Mononuclear cell (primary cell): ENCODE data around the gene MORC2. TPM values are rescaled to one million over a fixed set of nuclear protein-coding genes. Genes with fewer than 3 reads are reported as not detected.

Experiments
- H3K27me3 ChIP-seq: 2 replicates; pipeline ENCODE4 v1.6.0; 2011; ENCODE audit warnings: low read length, control low read depth; ENCODE audit not compliant: insufficient read depth
- H3K4me1 ChIP-seq: 2 replicates; pipeline ENCODE4 v1.5.1; 2011; ENCODE audit warnings: mild to moderate bottlenecking, low read length, control low read depth; ENCODE audit not compliant: insufficient read depth
- H3K4me3 ChIP-seq: 2 replicates; pipeline ENCODE4 v1.5.1; 2011; ENCODE audit warnings: mild to moderate bottlenecking, low read length, moderate library complexity
- H3K9me3 ChIP-seq: 2 replicates; pipeline ENCODE4 v1.5.1; 2011; ENCODE audit warnings: low read depth, mild to moderate bottlenecking, control low read depth, low read length
- total RNA-seq: library from RNA; depleted of rRNA; stranded (reverse); fragments of >200 nt; gene quantifications from one replicate; pipeline ENCODE4 v1.2.3, GENCODE V29; 2012

Gene MORC2
- total RNA-seq, 1 donor = 12.9 TPM

- Histone ChIP-seq H3K4me1 (peaks cover 18% of the 10 kb centered on the region), H3K27me3 (no peaks in the 10 kb centered on the region), H3K9me3 (peaks cover 5% of the 10 kb centered on the region)
These were observed 49.8 kb downstream of the MORC2 start for GRCh38 chr22:30918761-30919160.

DNA sequence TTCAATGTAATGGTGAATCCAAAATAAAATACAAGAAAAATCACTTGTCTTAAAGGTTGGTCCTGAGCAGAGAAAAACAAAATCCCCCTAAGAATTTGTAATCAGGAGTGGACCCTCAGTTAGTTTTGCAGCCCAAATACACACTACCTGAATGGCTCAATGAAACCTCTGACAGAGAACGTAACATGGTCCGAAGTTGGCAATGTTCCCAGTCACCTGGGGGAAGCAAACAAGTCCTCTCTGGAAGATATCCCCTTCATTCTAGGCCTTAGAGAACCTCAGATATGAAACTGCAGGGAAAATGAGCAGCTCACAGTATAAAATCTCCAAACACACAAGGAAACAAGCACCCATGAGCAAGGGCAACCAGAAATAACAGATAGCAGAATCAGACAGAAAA, 58.2 kb downstream of the MORC2 start:
- Histone ChIP-seq H3K9me3 (peaks cover under 1% of the 10 kb centered on the region), H3K4me3 (no peak overlapping the region), H3K4me1 (no peaks in the 10 kb centered on the region), H3K27me3 (no peaks in the 10 kb centered on the region)

More at GRCh38 chr22:30918761-30919160, 49.8 kb downstream of the MORC2 start:
- H3K4me3 ChIP-seq = no peak overlapping the region

DNA sequence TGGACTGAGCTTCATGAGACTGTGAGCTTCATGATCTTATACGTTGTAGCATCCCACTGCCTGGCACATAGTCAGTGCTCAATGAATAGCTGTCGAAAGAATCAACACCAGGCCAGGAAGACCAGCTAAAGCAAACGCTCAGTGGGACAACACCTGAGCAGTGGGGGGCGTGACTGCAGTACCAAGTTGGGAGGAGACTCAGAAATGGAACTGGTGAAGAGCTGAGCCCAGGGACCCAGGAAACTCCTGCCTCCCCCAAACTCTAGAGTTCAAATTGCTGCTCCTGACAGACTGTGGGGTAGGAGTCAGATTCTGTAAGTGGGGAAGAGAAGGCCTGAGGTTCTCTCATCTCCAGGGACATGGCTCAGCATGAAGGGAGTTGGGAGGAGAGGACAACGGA, 59.3 kb downstream of the MORC2 start:
- H3K4me1 ChIP-seq = no peaks in the 10 kb centered on the region
- H3K9me3 ChIP-seq = no peaks in the 10 kb centered on the region
- H3K27me3 ChIP-seq = no peaks in the 10 kb centered on the region
- no peak overlapping the region for H3K4me3 ChIP-seq

DNA sequence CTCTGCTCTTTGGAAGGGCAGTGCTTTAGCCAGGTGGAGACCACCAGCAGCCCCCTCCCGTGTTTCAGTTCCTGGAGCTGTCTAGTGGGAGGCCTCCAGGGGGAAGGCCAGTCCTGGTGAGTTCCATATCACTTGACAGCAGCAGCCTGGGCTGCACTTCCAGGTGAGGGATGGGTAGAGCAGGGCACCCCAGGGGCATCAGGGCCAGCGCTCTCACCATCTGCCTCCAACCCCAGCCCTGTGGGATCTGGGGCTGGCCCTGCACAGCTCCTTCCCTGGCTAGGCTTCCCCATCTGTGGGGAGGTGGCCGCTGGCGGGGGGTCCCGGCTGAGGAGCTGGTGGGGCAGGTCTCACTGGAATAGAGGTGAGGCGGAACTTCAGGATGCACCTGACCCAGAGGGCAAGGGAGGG, 60.5 kb downstream of the MORC2 start:
- Histone ChIP-seq H3K4me1 (no peaks in the 10 kb centered on the region), H3K27me3 (no peaks in the 10 kb centered on the region), H3K4me3 (no peak overlapping the region), H3K9me3 (no peaks in the 10 kb centered on the region)

DNA sequence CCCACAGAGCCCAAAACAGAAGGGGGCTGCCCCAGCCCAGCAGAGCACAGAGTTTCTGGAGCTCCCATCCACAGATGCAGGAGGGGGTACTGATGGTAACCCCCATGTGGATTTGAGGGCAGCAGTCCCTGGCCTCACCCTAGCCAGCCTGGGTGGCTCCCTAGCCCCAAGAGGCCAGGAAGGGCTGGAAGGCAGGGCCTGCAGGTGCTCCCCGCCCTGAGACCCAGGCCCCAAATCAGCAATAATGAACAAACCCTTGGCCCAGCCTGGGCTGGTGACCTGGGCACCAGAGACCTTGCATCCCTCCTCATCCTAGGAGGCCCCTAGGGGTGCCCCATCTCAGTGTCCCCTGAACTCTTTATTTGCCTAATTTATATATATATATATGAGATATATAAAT, 61.6 kb downstream of the MORC2 start:
- H3K9me3 ChIP-seq = no peaks in the 10 kb centered on the region
- no peaks in the 10 kb centered on the region for H3K27me3 ChIP-seq
- H3K4me3 ChIP-seq = no peak overlapping the region
- H3K4me1 ChIP-seq = no peaks in the 10 kb centered on the region

GRCh38 chr22:30906411-30906810, 62.2 kb downstream of the MORC2 start:
- no peaks in the 10 kb centered on the region for H3K4me1 ChIP-seq
- no peaks in the 10 kb centered on the region for H3K9me3 ChIP-seq
- no peaks in the 10 kb centered on the region for H3K27me3 ChIP-seq
- H3K4me3 ChIP-seq = no peak overlapping the region

DNA sequence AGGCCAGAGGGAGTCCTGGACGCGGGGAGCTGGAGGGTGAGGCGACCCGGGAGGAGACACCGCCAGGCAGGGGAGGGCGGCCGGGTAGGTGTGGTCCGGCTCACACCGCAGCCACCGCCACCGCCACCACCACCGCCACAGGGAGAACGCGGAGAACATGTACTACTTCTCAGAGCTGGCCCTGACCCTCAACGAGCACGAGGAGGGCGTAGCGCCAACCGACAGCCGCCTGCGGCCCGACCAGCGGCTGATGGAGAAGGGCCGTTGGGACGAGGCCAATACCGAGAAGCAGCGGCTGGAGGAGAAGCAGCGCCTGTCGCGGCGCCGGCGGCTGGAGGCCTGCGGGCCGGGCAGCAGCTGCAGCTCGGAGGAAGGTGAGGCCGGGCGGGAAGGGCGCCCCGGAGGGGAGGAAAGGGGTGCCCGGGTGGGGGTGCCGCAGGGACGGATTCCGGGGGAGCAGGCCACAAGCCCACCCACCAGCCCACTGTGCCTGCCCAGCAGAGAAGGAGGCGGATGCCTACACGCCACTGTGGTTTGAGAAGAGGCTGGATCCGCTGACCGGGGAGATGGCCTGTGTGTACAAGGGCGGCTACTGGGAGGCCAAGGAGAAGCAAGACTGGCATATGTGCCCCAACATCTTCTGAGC, 62.8 kb downstream of the MORC2 start:
- Histone ChIP-seq H3K27me3 (no peaks in the 10 kb centered on the region), H3K9me3 (no peaks in the 10 kb centered on the region), H3K4me3 (no peak overlapping the region), H3K4me1 (no peaks in the 10 kb centered on the region)

GRCh38 chr22:30903876-30904460, 64.6 kb downstream of the MORC2 start:
- H3K9me3 ChIP-seq = peaks cover 4% of the 10 kb centered on the region
- no peaks in the 10 kb centered on the region for H3K27me3 ChIP-seq
- no peak overlapping the region for H3K4me3 ChIP-seq
- H3K4me1 ChIP-seq = no peaks in the 10 kb centered on the region

- Histone ChIP-seq H3K9me3 (peaks cover 5% of the 10 kb centered on the region), H3K4me3 (no peak overlapping the region), H3K4me1 (no peaks in the 10 kb centered on the region), H3K27me3 (no peaks in the 10 kb centered on the region)
These were observed 65.8 kb downstream of the MORC2 start for GRCh38 chr22:30902496-30903357.

DNA sequence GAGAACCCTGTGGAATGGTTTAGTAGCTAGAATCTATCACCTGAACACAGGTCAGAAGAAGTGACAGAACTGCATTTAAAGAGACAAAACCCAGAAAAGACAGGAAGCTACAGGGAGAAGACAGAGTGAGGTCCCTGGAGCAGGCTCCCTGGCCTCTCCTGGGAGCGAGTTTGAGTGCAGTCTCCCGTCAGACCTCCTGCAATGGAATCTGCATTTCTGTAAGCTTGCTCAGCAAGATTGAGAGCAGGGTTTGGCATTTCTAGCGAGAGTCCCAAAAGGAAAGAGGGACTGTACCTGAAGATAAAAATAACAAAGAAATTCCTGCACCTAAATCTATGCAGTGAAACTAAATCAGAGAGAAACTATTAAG, 74.2 kb downstream of the MORC2 start:
- Histone ChIP-seq H3K27me3 (no peaks in the 10 kb centered on the region), H3K9me3 (peaks cover 4% of the 10 kb centered on the region), H3K4me1 (no peaks in the 10 kb centered on the region), H3K4me3 (no peak overlapping the region)

DNA sequence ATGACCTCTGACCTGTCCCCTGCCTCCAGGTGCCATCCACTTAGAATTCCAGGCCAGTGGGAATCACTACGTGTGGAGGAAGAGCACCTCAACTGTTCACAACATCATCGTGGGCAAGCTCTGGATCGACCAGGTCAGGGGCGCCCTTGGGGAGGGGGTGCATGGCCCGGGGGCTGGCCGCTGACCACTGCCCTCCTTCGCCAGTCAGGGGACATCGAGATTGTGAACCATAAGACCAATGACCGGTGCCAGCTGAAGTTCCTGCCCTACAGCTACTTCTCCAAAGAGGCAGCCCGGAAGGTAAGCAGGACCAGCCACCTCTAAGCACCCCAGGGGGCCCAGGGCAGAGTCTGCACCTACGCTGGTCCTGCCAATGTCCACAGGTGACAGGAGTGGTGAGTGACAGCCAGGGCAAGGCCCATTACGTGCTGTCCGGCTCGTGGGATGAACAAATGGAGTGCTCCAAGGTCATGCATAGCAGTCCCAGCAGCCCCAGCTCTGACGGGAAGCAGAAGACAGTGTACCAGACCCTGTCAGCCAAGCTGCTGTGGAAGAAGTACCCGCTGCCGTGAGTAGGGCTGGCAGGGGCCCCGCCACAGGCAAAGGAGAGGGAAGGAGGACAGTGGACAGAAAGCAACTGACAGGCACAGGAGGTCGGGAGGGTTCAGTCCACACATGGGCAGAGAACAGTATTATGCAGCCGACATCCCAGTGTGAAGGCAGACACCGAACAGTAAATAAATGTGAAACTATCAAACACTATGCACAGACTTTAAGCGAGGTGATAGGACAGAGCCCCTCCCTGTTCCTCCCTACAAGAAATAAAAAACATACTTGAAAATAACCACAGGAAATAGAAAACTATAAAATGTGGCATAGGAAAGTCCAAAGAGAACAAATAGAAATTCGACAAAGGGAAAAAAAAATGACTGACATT, 74.9 kb downstream of the MORC2 start:
- no peaks in the 10 kb centered on the region for H3K4me1 ChIP-seq
- H3K27me3 ChIP-seq = no peaks in the 10 kb centered on the region
- H3K4me3 ChIP-seq = no peak overlapping the region
- H3K9me3 ChIP-seq = no peaks in the 10 kb centered on the region

GRCh38 chr22:30892731-30893221, 75.8 kb downstream of the MORC2 start:
- H3K27me3 ChIP-seq = no peaks in the 10 kb centered on the region
- H3K4me1 ChIP-seq = no peaks in the 10 kb centered on the region
- no peak overlapping the region for H3K4me3 ChIP-seq
- no peaks in the 10 kb centered on the region for H3K9me3 ChIP-seq

DNA sequence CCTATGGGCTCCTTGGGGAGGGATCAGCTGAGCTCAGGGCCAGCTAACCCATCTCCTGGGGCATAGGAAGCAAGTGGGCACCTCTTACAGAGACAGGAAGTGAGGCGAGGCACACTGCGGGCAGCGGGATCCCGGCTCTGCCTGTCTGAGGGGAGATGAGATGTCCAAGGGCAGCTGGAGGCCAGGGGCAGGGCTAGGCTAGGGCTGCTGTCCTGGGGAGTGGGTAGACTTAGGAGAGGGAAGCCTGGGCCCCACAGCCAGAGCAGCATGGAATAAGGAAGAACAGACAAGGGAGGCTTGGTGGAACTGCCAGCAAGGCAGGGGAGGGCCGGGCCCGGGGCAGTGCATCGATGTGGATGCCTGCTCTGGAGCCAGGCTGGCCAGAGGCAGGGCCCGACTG, 76.3 kb downstream of the MORC2 start:
- Histone ChIP-seq H3K27me3 (no peaks in the 10 kb centered on the region), H3K4me3 (no peak overlapping the region), H3K4me1 (no peaks in the 10 kb centered on the region), H3K9me3 (no peaks in the 10 kb centered on the region)

DNA sequence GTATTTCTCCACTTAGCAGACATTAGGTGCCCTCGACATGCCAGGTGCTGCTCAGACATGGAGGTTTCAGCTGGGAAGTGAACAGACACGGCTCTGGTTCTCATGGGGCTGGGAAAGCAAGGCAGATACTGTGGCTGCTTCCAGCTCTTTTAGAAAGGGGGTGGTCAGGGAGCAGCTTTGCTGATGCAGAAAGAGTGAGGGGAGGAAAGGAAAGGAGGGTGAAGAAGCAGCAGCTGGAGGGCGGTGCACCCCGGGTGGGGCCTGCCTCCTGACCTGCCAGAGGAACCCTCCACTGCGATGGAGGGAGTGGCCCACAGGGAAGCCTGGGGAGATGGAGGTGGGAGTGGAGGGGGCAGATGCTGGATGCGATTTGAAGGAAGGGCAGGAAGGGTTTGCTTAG, 76.8 kb downstream of the MORC2 start:
- Histone ChIP-seq H3K4me3 (no peak overlapping the region), H3K4me1 (no peaks in the 10 kb centered on the region), H3K27me3 (no peaks in the 10 kb centered on the region), H3K9me3 (no peaks in the 10 kb centered on the region)

DNA sequence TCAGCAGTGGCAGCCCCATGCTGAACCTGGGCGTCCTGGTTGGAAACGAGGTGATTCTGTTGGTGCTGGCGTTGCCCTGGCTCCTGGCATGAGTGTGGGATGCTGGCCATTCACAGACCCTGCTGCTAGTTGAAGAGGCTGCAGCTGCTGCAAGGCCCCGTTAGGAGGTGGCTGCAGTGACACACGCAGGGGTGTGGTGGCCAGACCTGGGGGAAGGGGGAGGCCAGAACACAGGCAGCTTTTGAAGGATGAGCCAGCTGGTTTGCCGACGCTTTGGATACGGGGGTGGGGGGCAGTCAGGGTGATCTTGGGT, 77.2 kb downstream of the MORC2 start:
- Histone ChIP-seq H3K9me3 (no peaks in the 10 kb centered on the region), H3K27me3 (no peaks in the 10 kb centered on the region), H3K4me1 (no peaks in the 10 kb centered on the region), H3K4me3 (no peak overlapping the region)
